KBM-7 (cell line): Measurements from ENCODE around the gene CEP350.
A peak's percentile ranks its signal among the peaks of the same experiment; 100 is the strongest.
"Not testable (repeated sequence)": the region's sequence is repeated elsewhere in the genome, so short reads cannot be mapped to it uniquely, and the experiment has no call there.

Source experiments
- DNase-seq: peaks from one replicate; pipeline ENCODE4 v3.0.0-alpha.2; 2015
- in situ Hi-C: fragments of 300-500 bp; cut with MboI; formaldehyde crosslinking; loops from 2 replicates; pipeline ENCODE4 v1.14.3; 2020; ENCODE audit warnings: low sequenced_read_pairs, low pct_unique_long_range_greater_than_20kb, mixed read lengths

CEP350 gene

GRCh38 chr1:180094705-180095295 lies 140.2 kb downstream of the CEP350 start:
- in situ Hi-C loops, result no loop called here
- DNase-seq, result no peak

DNA sequence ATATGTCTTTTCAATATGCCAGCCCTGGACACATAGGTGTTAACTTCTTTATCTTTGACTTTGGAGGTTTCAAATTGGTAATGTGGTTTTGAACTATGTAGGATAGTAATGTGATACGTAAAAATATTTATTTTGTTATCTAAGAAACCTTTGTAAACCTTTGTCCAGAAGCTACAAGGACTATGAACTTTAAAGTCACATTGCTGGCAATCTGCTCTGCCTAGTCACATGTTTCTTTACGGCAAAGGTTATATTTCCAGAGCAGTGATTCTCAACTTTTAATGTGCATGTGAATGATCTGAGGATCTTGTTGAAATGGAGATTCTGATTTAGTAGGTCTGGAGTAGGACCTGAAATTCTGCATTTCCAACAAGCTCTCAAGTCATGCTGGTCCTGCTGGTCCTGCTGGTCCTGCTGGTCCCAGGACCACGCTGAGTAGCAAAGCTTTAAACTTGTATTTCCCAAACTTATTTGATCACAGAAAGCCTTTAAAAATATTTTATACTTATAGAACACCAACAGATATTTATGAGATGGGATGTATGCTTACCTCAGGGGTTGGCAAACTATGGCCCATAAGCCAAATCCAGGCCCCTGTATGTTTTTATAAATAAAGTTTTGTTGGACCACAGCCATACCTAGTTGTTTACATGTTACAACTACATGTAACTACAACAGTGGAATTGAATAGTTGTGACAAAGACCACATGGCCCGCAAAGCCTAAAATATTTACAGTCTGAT lies 142.1 kb downstream of the CEP350 start:
- DNase-seq, result no peak
- in situ Hi-C loops, result no loop called here

GRCh38 chr1:180097326-180097605 lies 142.7 kb downstream of the CEP350 start:
- in situ Hi-C loops, result no loop called here
- no peak for DNase-seq

DNA sequence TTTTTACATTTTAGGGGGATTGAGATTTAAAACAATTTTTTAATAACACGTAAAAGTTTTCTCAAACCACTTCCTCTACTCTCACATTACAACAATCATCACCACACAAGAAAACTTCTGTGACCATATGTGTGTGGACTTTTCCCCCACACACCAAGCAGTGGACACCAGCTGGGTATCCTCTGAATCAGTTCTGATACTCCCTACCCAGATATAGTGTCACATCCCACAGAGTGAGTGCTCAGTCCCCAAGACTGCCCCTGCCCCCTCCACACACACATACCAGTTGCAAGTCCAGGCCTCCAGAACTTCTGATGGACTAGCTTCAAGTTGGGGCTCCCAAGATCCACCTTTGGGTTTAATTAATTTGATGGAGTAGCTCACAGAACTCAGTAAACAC lies 146.8 kb downstream of the CEP350 start:
- in situ Hi-C loops, result no loop called here
- DNase-seq, result no peak

GRCh38 chr1:180103819-180104218 lies 149.2 kb downstream of the CEP350 start:
- DNase-seq, result no peak
- in situ Hi-C loops, result no loop called here

- no peak for DNase-seq
- in situ Hi-C loops, result no loop called here
Observed at GRCh38 chr1:180112091-180112490, 157.5 kb downstream of the CEP350 start.

- in situ Hi-C loops, result no loop called here
- DNase-seq, result no peak
Observed at GRCh38 chr1:180112984-180113647, 158.5 kb downstream of the CEP350 start.

DNA sequence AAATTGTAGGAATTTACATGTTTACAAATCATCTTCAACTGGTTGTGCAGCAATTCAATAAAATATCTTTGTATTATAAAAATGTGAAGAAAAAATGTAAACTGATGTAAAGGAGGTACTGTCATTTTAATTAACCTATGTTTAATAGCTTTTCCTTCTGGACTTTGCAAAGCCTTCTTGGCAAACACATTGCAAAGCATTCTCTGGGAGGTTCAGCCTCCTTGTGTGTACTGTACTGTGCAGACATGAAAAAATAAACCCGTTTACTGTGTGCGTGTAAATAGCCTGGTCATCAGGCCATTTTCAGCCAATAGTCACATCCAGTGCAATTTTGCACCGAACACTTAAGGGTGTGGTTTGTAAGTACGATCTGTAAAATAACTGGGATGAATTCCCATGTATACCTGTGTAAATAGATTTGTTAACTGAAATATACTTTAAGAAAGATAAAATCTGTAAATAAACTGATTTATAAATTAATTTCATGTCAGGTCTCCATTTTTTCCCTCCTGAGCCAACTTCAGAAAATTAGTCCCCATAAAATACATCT lies 159.9 kb downstream of the CEP350 start:
- in situ Hi-C loops, result no loop called here
- DNase-seq, result no peak

- in situ Hi-C loops, result no loop called here
- DNase-seq, result peak; percentile 69
Observed at GRCh38 chr1:180116964-180117763, 162.6 kb downstream of the CEP350 start.

GRCh38 chr1:180117764-180118116 lies 163.1 kb downstream of the CEP350 start:
- in situ Hi-C loops, result no loop called here
- no peak for DNase-seq

DNA sequence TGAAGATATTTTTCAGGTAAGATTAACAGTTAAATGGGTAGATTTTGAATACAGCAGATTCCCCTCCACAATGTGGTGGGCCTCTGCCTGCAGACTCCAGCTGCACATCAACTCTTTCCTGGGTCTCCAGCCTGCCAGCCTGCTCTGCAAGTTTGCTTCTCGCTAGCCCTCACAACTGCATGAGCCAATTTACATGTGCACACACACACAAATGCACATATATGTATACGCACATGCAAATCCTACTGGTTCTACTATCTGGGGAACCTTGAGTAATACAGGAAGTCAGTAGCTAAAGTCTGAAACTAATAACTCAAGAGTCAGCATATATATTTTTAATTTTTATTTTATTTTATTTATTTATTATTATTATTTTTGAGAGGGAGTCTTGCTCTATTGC lies 165.2 kb downstream of the CEP350 start:
- in situ Hi-C loops, result no loop called here
- DNase-seq, result no peak

GRCh38 chr1:180123463-180123936 lies 168.9 kb downstream of the CEP350 start:
- in situ Hi-C loops, result no loop called here
- no peak for DNase-seq

GRCh38 chr1:180130651-180131050 lies 176.0 kb downstream of the CEP350 start:
- DNase-seq, result no peak
- in situ Hi-C loops, result no loop called here

DNA sequence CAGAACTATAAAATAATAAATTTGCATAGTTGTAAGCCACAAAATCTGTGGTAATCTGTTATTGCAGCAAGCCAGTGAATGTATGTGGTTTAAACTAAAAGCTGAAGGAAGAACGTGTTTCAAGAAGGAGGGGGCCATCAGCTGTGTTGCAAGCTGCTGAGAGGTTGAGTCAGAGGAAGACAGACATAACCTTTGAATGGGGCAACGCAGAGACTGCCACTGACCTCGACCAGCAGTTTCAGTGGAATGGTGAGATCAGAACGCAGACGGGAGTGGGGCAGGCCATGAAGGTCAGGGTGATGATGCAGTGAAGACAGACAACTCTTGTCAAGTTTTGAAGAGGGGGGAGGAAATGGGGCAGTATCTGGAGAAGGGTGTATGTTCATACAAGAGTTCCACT lies 176.9 kb downstream of the CEP350 start:
- in situ Hi-C loops, result no loop called here
- DNase-seq, result no peak

GRCh38 chr1:180133193-180133592 lies 178.6 kb downstream of the CEP350 start:
- in situ Hi-C loops, result no loop called here
- DNase-seq, result no peak

- DNase-seq, in situ Hi-C loops: not testable (repeated sequence)
Observed at GRCh38 chr1:180133688-180134087, 179.1 kb downstream of the CEP350 start.

- in situ Hi-C loops, result no loop called here
Observed at GRCh38 chr1:180135535-180135934, 180.9 kb downstream of the CEP350 start.

DNA sequence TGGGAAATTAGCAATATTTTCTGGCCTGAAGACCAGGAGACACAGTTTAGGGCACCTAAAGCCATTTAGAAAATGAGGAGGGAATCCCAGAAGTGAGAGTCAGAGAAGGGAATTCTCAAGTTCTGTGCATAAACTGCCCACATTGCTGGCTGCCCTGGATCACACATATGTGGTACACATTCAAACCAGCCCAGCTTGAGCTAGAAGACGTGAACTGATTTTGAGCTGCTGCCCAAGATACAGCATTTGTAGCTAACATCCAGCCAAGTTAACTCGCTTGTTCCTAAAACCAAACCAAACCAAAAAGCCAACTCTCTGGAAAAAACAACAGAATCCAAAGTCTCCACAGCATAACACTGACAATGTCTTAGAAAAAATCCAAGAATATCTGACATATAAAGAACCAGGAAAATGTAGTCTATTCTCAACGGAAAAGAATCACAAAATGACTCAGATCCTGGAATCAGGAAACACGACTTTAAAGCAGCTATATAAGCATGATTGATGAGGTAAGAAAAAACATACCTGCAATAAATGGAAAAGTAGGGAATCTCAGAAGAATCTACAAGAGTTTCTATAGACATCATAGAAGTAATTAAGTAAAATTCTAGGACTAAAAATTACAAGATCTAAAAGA lies 181.8 kb downstream of the CEP350 start:
- no peak for DNase-seq
- in situ Hi-C loops, result no loop called here

More at GRCh38 chr1:180135535-180135934, 180.9 kb downstream of the CEP350 start:
- DNase-seq, result no peak

- in situ Hi-C loops, result no loop called here
Observed at GRCh38 chr1:180136968-180137356, 182.4 kb downstream of the CEP350 start.

More at GRCh38 chr1:180136968-180137356, 182.4 kb downstream of the CEP350 start:
- no peak for DNase-seq
